H1 (cell line): ENCODE results near the gene ZNF689. TPM values are rescaled to one million over a fixed set of nuclear protein-coding genes. Genes with fewer than 3 reads are reported as not detected.

Experiments
- CTCF ChIA-PET: fragments of 300-600 bp; sonication (Branson Sonifier 250); formaldehyde crosslinking; loops from one replicate; lab custom pipeline; 2021; ENCODE audit not compliant: partially characterized antibody; lab: Charles Lee
- POLR2A ChIA-PET: fragments of 300-600 bp; sonication (Branson Sonifier 250); formaldehyde crosslinking; loops from one replicate; lab custom pipeline; 2021; ENCODE audit warnings: inconsistent platforms; ENCODE audit not compliant: partially characterized antibody; lab: Charles Lee
- DNase-seq, 2 experiments: peaks; one replicate each; pipeline versions ENCODE4 v3.0.0 to v3.0.0-alpha.2; 2010 to 2022; ENCODE audit warnings: low spot score in 2 of 2, low read depth in 1 of 2, mixed read lengths in 1 of 2
- FAIRE-seq: peaks from 2 replicates; lab custom pipeline; 2011; peaks lifted over from hg19 to GRCh38; lab: Jason Lieb, UNC
- H2AFZ ChIP-seq: 2 replicates; pipeline ENCODE4 v1.8.1; 2012; ENCODE audit warnings: low read length, inconsistent platforms
- H2AK5ac ChIP-seq: 2 replicates; pipeline ENCODE4 v1.6.1; 2013; ENCODE audit warnings: low read depth, low read length
- H2BK120ac ChIP-seq: replicated peaks from 2 replicates; pipeline ENCODE3; 2013; ENCODE audit warnings: low read depth, low read length, inconsistent platforms
- H2BK12ac ChIP-seq: 2 replicates; pipeline ENCODE4 v1.6.1; 2013; ENCODE audit warnings: low read depth, low read length
- H2BK15ac ChIP-seq: 2 replicates; pipeline ENCODE4 v1.6.1; 2013; ENCODE audit warnings: low read length
- H2BK20ac ChIP-seq: 2 replicates; pipeline ENCODE4 v1.6.1; 2013; ENCODE audit warnings: low read length
- H2BK5ac ChIP-seq: 2 replicates; pipeline ENCODE4 v1.6.1; 2013; ENCODE audit warnings: low read depth, low read length
- H3K14ac ChIP-seq: 2 replicates; pipeline ENCODE4 v1.6.1; 2013; ENCODE audit warnings: inconsistent platforms; ENCODE audit not compliant: insufficient read length
- H3K18ac ChIP-seq: 2 replicates; pipeline ENCODE4 v1.6.1; 2013; ENCODE audit warnings: low read length; ENCODE audit errors: extremely low read depth
- H3K23ac ChIP-seq: 2 replicates; pipeline ENCODE4 v1.6.1; 2013; ENCODE audit warnings: inconsistent platforms; ENCODE audit not compliant: insufficient read length
- H3K23me2 ChIP-seq: 2 replicates; pipeline ENCODE4 v1.6.1; 2013; ENCODE audit warnings: low read depth, low read length
- H3K27ac ChIP-seq: 2 replicates; pipeline ENCODE4 v1.6.1; 2011; ENCODE audit warnings: low read depth, low read length, inconsistent platforms
- H3K27me3 ChIP-seq, 4 experiments: replicated peaks in 1 of 4; 1 replicate in 1 of 4; 2 replicates in 3 of 4; pipeline versions ENCODE4 v1.6.1 to v1.8.1; 2011 to 2013; ENCODE audit warnings: low read length in 3 of 4, mild to moderate bottlenecking in 3 of 4, inconsistent platforms in 2 of 4, mixed read lengths in 2 of 4, moderate library complexity in 1 of 4; ENCODE audit not compliant: control insufficient read depth in 3 of 4, insufficient read depth in 3 of 4; ENCODE audit errors: extremely low read depth in 1 of 4
- H3K36me3 ChIP-seq, 4 experiments: 2 replicates each; pipeline versions ENCODE4 v1.6.1 to v1.8.1; 2011 to 2013; ENCODE audit warnings: mild to moderate bottlenecking in 4 of 4, low read length in 3 of 4, moderate library complexity in 2 of 4, control low read depth in 1 of 4, inconsistent platforms in 1 of 4; ENCODE audit not compliant: insufficient read depth in 4 of 4, control insufficient read depth in 2 of 4
- H3K4ac ChIP-seq: replicated peaks from 2 replicates; pipeline ENCODE3; 2013; ENCODE audit warnings: low read length, low read depth, mixed read lengths, inconsistent platforms; ENCODE audit not compliant: insufficient read length
- H3K4me1 ChIP-seq, 4 experiments: replicated peaks in 1 of 4; 1 replicate in 1 of 4; 2 replicates in 3 of 4; pipeline versions ENCODE4 v1.6.1 to v1.8.1; 2011 to 2013; ENCODE audit warnings: low read length in 3 of 4, inconsistent platforms in 2 of 4, mixed read lengths in 1 of 4; ENCODE audit not compliant: insufficient read depth in 4 of 4, control insufficient read depth in 3 of 4
- H3K4me2 ChIP-seq, 2 experiments: 2 replicates each; pipeline versions ENCODE4 v1.6.1 to v1.8.1; 2011 to 2013; ENCODE audit warnings: low read depth in 2 of 2, low read length in 2 of 2, control low read depth in 1 of 2, inconsistent platforms in 1 of 2, mild to moderate bottlenecking in 1 of 2; ENCODE audit not compliant: insufficient read depth in 1 of 2
- H3K4me3 ChIP-seq, 4 experiments: fragments of 200-600, 300-600 bp in 1 of 4; sonication (generic), shearing (Covaris generic), sonication (Bioruptor Twin) in 1 of 4; 2 replicates each; pipeline versions ENCODE4 v1.5.1 to v1.8.1; 2011 to 2016; ENCODE audit warnings: low read length in 4 of 4, low read depth in 3 of 4, control low read depth in 2 of 4, inconsistent platforms in 2 of 4, mild to moderate bottlenecking in 2 of 4, mixed read lengths in 1 of 4, moderate library complexity in 1 of 4; ENCODE audit not compliant: insufficient read depth in 2 of 4; ENCODE audit errors: extremely low read depth in 1 of 4
- H3K56ac ChIP-seq: replicated peaks from 2 replicates; pipeline ENCODE3; 2013; ENCODE audit warnings: low read depth, mild to moderate bottlenecking, mixed read lengths, low read length, inconsistent platforms; ENCODE audit not compliant: insufficient read length
- H3K79me1 ChIP-seq: 2 replicates; pipeline ENCODE4 v1.6.1; 2013; ENCODE audit warnings: low read depth, low read length, control low read depth
- H3K79me2 ChIP-seq, 2 experiments: 2 replicates each; pipeline versions ENCODE4 v1.6.1 to v1.8.1; 2012 to 2013; ENCODE audit warnings: low read length in 2 of 2, mild to moderate bottlenecking in 2 of 2, inconsistent platforms in 1 of 2; ENCODE audit not compliant: insufficient read depth in 2 of 2, control insufficient read depth in 1 of 2
- H3K9ac ChIP-seq, 4 experiments: replicated peaks in 1 of 4; 1 replicate in 1 of 4; 2 replicates in 3 of 4; pipeline versions ENCODE4 v1.6.1 to v1.8.1; 2011 to 2013; ENCODE audit warnings: low read depth in 3 of 4, low read length in 3 of 4, control low read depth in 2 of 4, mild to moderate bottlenecking in 2 of 4, moderate library complexity in 2 of 4, inconsistent platforms in 1 of 4; ENCODE audit errors: extremely low read depth in 1 of 4
- H3K9me3 ChIP-seq, 2 experiments: 2 replicates each; pipeline versions ENCODE4 v1.6.1 to v1.8.1; 2012 to 2013; ENCODE audit warnings: mild to moderate bottlenecking in 2 of 2, moderate library complexity in 2 of 2, control low read depth in 1 of 2, inconsistent platforms in 1 of 2, low read depth in 1 of 2, low read length in 1 of 2, mixed read lengths in 1 of 2; ENCODE audit not compliant: insufficient read depth in 2 of 2
- H4K20me1 ChIP-seq, 2 experiments: replicated peaks in 1 of 2; 2 replicates each; pipeline versions ENCODE3 to v1.8.1; 2011 to 2013; ENCODE audit warnings: inconsistent platforms in 2 of 2, low read length in 2 of 2, mild to moderate bottlenecking in 1 of 2; ENCODE audit not compliant: insufficient read depth in 2 of 2, control insufficient read depth in 1 of 2
- H4K5ac ChIP-seq: 2 replicates; pipeline ENCODE4 v1.6.1; 2013; ENCODE audit warnings: low read length, low read depth, mixed read lengths, inconsistent platforms; ENCODE audit not compliant: insufficient read length
- H4K8ac ChIP-seq: 2 replicates; pipeline ENCODE4 v1.8.0; 2013; ENCODE audit warnings: mild to moderate bottlenecking, moderate library complexity, low read length, inconsistent platforms; ENCODE audit not compliant: insufficient read depth; ENCODE audit errors: extremely low read depth
- H4K91ac ChIP-seq: replicated peaks from 2 replicates; pipeline ENCODE3; 2013; ENCODE audit warnings: low read length, mixed read lengths, inconsistent platforms; ENCODE audit not compliant: insufficient read length
- CHD2 ChIP-seq: IDR thresholded peaks from 2 replicates; pipeline ENCODE4 v1.6.1; 2012; ENCODE audit warnings: low read length, improper control_type of control experiment
- CTCF ChIP-seq, 3 experiments: IDR thresholded peaks; 1 replicate in 2 of 3; 2 replicates in 1 of 3; pipeline versions ENCODE4 v1.5.1 to v1.6.1; 2011; ENCODE audit warnings: low read length in 3 of 3, mild to moderate bottlenecking in 3 of 3, inconsistent platforms in 2 of 3, low read depth in 1 of 3, moderate library complexity in 1 of 3; ENCODE audit not compliant: insufficient read depth in 1 of 3; ENCODE audit errors: control extremely low read depth in 1 of 3
- KDM4A ChIP-seq: IDR thresholded peaks from one replicate; pipeline ENCODE4 v1.7.1; 2012; ENCODE audit warnings: low read depth, mild to moderate bottlenecking, moderate library complexity, low read length, inconsistent platforms; ENCODE audit not compliant: severe bottlenecking
- RAD21 ChIP-seq, 2 experiments: IDR thresholded peaks in 1 of 2; conservative IDR thresholded peaks in 1 of 2; 2 replicates each; pipeline ENCODE4 v1.6.1; 2011; ENCODE audit warnings: low read depth in 2 of 2, low read length in 2 of 2, improper control_type of control experiment in 1 of 2, inconsistent platforms in 1 of 2, mild to moderate bottlenecking in 1 of 2, moderate library complexity in 1 of 2
- RNF2 ChIP-seq: fragments of 200-900, 300-1000 bp; sonication (generic); IDR thresholded peaks from 2 replicates; pipeline ENCODE4 v1.7.1; 2016; ENCODE audit warnings: borderline replicate concordance, low read depth, mild to moderate bottlenecking, antibody characterized with exemption, low read length; ENCODE audit not compliant: poor library complexity, severe bottlenecking; ENCODE audit errors: missing control alignments
- SUZ12 ChIP-seq: fragments of 200-600 bp; sonication (generic); IDR thresholded peaks from 2 replicates; pipeline ENCODE4 v1.6.1; 2012; ENCODE audit warnings: mild to moderate bottlenecking, inconsistent platforms, low read length, moderate library complexity, mixed read lengths
- TAF7 ChIP-seq: optimal IDR thresholded peaks from 2 replicates; pipeline ENCODE3; 2011; ENCODE audit warnings: low read depth, mild to moderate bottlenecking, inconsistent platforms, low read length, moderate library complexity, borderline replicate concordance
- TEAD4 ChIP-seq: IDR thresholded peaks from 2 replicates; pipeline ENCODE4 v1.6.1; 2012; ENCODE audit warnings: low read depth, low read length, inconsistent platforms, mixed read lengths
- WGBS, 2 experiments: shearing (Covaris generic) in 1 of 2; methylation state at CpG; one replicate each; pipeline versions ENCODE4 v1.1.6 to v1.1.7; 2013 to 2015; ENCODE audit warnings: low lambda C conversion rate in 2 of 2, mixed read lengths in 2 of 2, inconsistent platforms in 1 of 2, low coverage in 1 of 2, missing lambda C conversion rate in 1 of 2; ENCODE audit not compliant: insufficient replicate concordance in 2 of 2, insufficient coverage in 1 of 2, insufficient read length in 1 of 2; ENCODE audit errors: extremely low coverage in 1 of 2, missing lambda C conversion rate in 1 of 2; 5-methylcytosine and 5-hydroxymethylcytosine counted together
- polyA plus RNA-seq, 7 experiments: library from polyadenylated mRNA; depleted of rRNA in 3 of 7; stranded (reverse) in 5 of 7; unstranded in 2 of 7; fragments of >200 nt in 5 of 7; fragments of 200-250 nt in 2 of 7; gene quantifications; 1 replicate in 5 of 7; 2 replicates in 1 of 7; 4 replicates in 1 of 7; pipeline versions ENCODE4 v1.2.1 to v1.2.3, GENCODE V29; 2011 to 2013; ENCODE audit warnings: missing spikeins in 2 of 7, mixed read lengths in 2 of 7
- total RNA-seq: library from RNA; stranded (reverse); fragmentation: NEBNext Ultra II Directional; extraction: Animal tissue kit (Norgen Biotek cat#: 25700); gene quantifications from 2 replicates; pipeline ENCODE4 v1.2.1, GENCODE V29; 2021

Gene ZNF689
- total and polyA plus RNA-seq, 2 of the 8 experiments (the other 6 are each of a cell fraction or from before 2014, with no cell fraction given), result 14.3 to 15.3 TPM

- Histone ChIP-seq H3K23ac (no peak overlapping the region), H3K4me3 (no peak overlapping the region), H3K56ac (no peak overlapping the region), H2BK5ac (no peak overlapping the region), H2BK20ac (no peak overlapping the region), H3K4me1 (no peaks in the 10 kb centered on the region; a peak in 1 of 7 replicates), H3K79me2 (peaks cover 0 to 4% of the 10 kb centered on the region in 2 experiments; a peak in 1 of 4 replicates), H2BK12ac (no peak overlapping the region), H2BK120ac (no peak overlapping the region), H3K79me1 (no peaks in the 10 kb centered on the region), H3K14ac (no peak overlapping the region), H2AFZ (no peak overlapping the region), H2AK5ac (no peak overlapping the region), H4K5ac (no peak overlapping the region), H3K4me2 (no peak overlapping the region), H3K36me3 (no peaks in the 10 kb centered on the region), H2BK15ac (no peak overlapping the region), H4K8ac (no peak overlapping the region), H3K4ac (no peak overlapping the region), H4K20me1 (no peaks in the 10 kb centered on the region), H3K18ac (no peak overlapping the region), H3K9ac (no peak overlapping the region), H4K91ac (no peak overlapping the region), H3K27ac (no peak overlapping the region), H3K23me2 (no peaks in the 10 kb centered on the region; the same call in 1 of the 2 replicates), H3K27me3 (no peaks in the 10 kb centered on the region; a peak in 1 of 7 replicates), H3K9me3 (no peaks in the 10 kb centered on the region)
- CTCF ChIA-PET, result interaction anchor here (0.7 to 2.6 kb wide), 11 partner anchors 9 to 466 kb away, joined by 3 to 14 read pairs (median 3); no protein-coding TSS in a partner anchor
- FAIRE-seq, result no peak
- 47% methylated on average over 1 of the region's 1 CpG; no CpG with 5 or more reads in 1 of the 2 experiments for WGBS, 2 experiments
- no peak for DNase-seq
- POLR2A ChIA-PET, result interaction anchor here (0.7 to 1.2 kb wide), 2 partner anchors 28 to 47 kb away, joined by 3 read pairs; partner anchors contain the start of gene ZNF689
- TF ChIP-seq SUZ12 (no peak), KDM4A (no peak), TAF7 (no peak), CTCF (IDR thresholded peaks at IDR 0.05; ENCODE audit: control extremely low read depth in 1 of 3, insufficient read depth in 1 of 3, low read depth in 1 of 3, low read length in 3 of 3) (peak in 2 of 3 experiments; percentile 58 to 73; a peak in 3 of 4 replicates), RNF2 (no peak), CHD2 (no peak), TEAD4 (no peak), RAD21 (IDR thresholded peaks at IDR 0.05 in 1 of 2, conservative IDR thresholded peaks at IDR 0.05 in 1 of 2; ENCODE audit: low read depth in 2 of 2, low read length in 2 of 2) (peak; percentile 63 to 69)
Observed at GRCh38 chr16:30637944-30638343, 27.8 kb upstream of the ZNF689 start.
